ENCODE results near the gene ADRM1.

The ADRM1 gene

GRCh38 chr20:62269378-62269777 lies 33.4 kb upstream of the ADRM1 start:
- TF ChIP-seq POLR2A (IDR thresholded peaks at IDR 0.05; ENCODE audit: low read depth, low read length) = no peak
- no peak for FAIRE-seq
- no peak for DNase-seq (ENCODE audit: insufficient read length, low spot score)

- no peak for TF ChIP-seq POLR2A (IDR thresholded peaks at IDR 0.05; ENCODE audit: low read depth, low read length)
- FAIRE-seq = no peak
- no peak for DNase-seq (ENCODE audit: insufficient read length, low spot score)
Observed at GRCh38 chr20:62269871-62270270, 32.9 kb upstream of the ADRM1 start.

DNA sequence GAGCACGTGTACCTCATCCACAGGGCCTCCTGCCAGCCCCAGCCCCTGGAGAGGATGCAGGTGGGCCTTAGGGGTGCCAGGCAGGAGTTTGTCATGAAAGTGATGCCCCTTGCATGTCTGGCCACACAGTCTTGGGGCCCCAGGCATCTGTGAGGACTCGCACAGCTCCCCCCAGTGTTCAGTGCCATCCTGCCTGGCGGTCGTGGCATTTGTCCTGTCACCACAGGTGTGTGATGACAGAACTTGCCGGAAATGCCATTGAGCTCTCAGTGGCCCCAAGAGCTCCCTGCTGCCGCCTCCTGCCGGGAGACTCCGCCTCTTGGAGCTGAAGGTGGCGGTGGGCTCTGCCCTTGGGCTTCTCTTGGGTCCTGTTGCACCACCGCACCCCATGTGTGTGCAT lies 30.6 kb upstream of the ADRM1 start:
- DNase-seq (ENCODE audit: insufficient read length, low spot score) = no peak
- no peak for TF ChIP-seq POLR2A (IDR thresholded peaks at IDR 0.05; ENCODE audit: low read depth, low read length)
- no peak for FAIRE-seq

DNA sequence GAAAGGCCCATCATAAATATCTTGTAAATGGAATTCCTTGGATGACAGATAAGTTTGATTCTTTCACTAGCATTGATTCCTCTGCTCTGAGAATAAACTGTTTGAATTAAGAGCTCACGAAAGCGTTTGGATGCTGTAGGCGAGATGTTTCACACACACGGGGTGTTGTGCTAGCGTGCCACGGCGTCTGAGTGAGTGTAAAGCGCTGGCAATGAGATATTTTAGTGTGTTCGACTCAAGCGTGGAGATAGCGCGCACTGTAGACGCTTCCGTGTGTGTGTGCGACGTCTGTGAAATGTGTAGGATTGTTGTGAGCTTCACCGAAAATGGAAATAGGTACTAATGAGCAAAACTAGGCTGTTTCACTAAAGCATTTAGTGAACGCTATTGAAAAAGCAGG lies 29.4 kb upstream of the ADRM1 start:
- DNase-seq (ENCODE audit: insufficient read length, low spot score) (no peak), FAIRE-seq (no peak)
- no peak for TF ChIP-seq POLR2A (IDR thresholded peaks at IDR 0.05; ENCODE audit: low read depth, low read length)

DNA sequence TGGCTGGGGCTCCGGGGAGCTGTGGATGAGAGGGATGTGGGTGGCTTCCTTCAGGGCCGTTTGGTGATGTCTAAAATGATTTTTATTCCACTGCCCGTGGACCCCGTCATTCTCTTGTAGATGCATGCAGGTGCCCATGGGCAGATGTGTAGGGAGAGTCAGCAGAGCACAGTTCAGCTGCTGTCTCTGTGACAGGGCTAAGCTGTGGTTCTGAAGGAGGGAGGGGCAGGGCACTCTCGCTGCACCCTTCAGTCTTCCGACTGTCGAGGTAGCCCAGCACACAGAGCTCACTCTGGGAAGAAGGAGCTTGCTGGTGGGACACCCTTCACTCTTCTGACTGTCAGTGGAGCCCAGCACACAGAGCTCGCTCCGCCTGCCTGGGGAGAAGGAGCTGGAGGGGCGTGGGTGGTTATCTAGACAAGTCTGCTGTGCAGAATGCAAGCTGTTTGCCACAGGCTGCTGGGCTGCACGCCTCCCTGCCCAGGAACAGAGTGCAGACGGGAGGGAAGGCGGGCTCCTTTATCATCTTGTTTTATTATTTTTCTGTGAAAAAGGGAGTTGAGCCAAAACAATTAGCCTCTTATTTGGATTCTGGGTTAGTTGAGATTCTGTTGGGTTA lies 28.4 kb upstream of the ADRM1 start:
- no peak for FAIRE-seq
- DNase-seq (ENCODE audit: insufficient read length, low spot score) = no peak
- TF ChIP-seq POLR2A (IDR thresholded peaks at IDR 0.05; ENCODE audit: low read depth, low read length) = no peak

DNA sequence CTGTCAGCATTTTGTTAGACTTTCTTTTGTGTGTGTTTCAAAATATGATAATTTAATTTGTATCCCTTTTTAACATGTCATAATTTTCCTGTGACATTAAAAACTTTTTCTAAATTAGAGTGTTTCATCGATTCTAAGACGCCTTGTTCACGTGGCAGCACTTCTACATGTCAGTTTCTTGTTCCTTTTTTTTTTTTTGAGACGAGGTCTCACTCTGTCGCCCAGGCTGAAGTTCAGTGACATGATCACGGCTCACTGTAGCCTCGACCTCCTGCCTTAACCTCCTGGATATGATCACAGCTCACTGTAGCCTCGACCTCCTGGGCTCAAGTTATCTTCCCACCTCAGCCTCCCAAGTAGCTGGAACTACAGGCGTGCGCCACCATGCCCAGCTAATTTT lies 27.6 kb upstream of the ADRM1 start:
- FAIRE-seq (no peak), DNase-seq (ENCODE audit: insufficient read length, low spot score) (no peak)
- TF ChIP-seq POLR2A (IDR thresholded peaks at IDR 0.05; ENCODE audit: low read depth, low read length) = no peak

- TF ChIP-seq POLR2A (IDR thresholded peaks at IDR 0.05; ENCODE audit: low read depth, low read length) = no peak
- FAIRE-seq (no peak), DNase-seq (ENCODE audit: insufficient read length, low spot score) (no peak)
Observed at GRCh38 chr20:62276439-62276838, 26.4 kb upstream of the ADRM1 start.

DNA sequence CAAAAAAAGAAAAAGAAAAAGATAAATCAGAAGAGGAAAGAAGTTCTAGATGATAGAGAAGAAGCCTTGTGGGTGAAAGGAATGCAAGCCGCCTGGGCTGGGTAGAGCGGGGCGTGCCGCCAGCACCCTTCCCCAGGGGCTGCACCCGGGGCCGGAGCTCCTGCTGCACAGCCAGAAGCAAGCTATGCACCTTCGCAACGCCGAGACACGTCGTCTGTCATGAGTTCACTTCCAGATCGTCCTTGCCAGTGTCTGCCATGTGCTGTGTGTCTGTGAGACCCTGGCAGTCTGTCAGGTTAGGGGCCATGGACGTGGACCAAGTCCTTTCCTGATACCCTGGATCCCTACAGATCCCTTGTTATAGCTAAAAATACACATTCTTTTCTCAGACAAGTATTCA lies 25.5 kb upstream of the ADRM1 start:
- no peak for TF ChIP-seq POLR2A (IDR thresholded peaks at IDR 0.05; ENCODE audit: low read depth, low read length)
- FAIRE-seq (no peak), DNase-seq (ENCODE audit: insufficient read length, low spot score) (no peak)

DNA sequence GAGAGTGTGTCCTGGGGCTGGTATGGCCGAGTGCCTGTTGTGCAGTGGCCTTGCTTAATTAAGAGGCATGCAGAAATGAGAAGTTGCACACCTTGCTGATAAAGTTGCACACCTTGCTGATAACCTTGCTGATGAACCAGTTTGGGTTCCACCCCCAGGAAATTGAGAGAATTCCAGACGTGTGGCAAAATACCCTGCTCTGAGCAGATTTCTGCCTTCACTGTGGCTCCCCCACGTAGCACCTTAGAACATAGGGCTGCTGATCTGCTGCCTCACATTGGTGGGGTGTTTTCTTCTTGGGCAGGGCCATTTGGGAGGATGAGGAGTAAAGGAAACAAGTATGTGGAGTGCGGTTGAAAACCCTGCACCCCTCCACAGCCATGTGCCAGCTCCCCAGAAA lies 22.5 kb upstream of the ADRM1 start:
- no peak for FAIRE-seq
- no peak for TF ChIP-seq POLR2A (IDR thresholded peaks at IDR 0.05; ENCODE audit: low read depth, low read length)
- DNase-seq (ENCODE audit: insufficient read length, low spot score) = no peak

GRCh38 chr20:62281161-62281933 lies 21.4 kb upstream of the ADRM1 start:
- TF ChIP-seq POLR2A (IDR thresholded peaks at IDR 0.05; ENCODE audit: low read depth, low read length) = no peak
- DNase-seq (ENCODE audit: insufficient read length, low spot score) = no peak
- FAIRE-seq = no peak

- no peak for TF ChIP-seq POLR2A (IDR thresholded peaks at IDR 0.05; ENCODE audit: low read depth, low read length)
- no peak for DNase-seq (ENCODE audit: insufficient read length, low spot score)
- no peak for FAIRE-seq
Observed at GRCh38 chr20:62282103-62282502, 20.7 kb upstream of the ADRM1 start.

GRCh38 chr20:62282877-62283503 lies 19.8 kb upstream of the ADRM1 start:
- no peak for TF ChIP-seq POLR2A (IDR thresholded peaks at IDR 0.05; ENCODE audit: low read depth, low read length)
- FAIRE-seq (no peak), DNase-seq (ENCODE audit: insufficient read length, low spot score) (no peak)

DNA sequence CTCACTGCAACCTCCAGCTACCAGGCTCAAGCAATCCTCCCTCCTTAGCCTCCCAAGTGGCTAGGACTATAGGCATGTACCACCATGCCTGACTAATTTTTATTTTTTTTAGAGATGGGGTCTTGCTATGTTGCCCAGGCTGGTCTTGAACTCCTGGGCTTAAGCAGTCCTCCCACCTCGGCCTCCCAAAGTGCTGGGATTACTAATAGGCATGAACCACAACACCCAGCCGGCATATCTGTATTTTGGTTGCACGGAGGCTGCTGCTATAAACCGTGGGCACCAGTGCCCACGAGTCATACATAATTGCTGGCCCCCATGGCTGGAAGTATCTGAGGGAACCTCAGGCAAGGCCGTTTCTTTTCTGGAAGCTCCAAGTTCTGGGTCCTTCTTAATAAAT lies 18.3 kb upstream of the ADRM1 start:
- FAIRE-seq = no peak
- TF ChIP-seq POLR2A (IDR thresholded peaks at IDR 0.05; ENCODE audit: low read depth, low read length) = no peak
- DNase-seq (ENCODE audit: insufficient read length, low spot score) = no peak

DNA sequence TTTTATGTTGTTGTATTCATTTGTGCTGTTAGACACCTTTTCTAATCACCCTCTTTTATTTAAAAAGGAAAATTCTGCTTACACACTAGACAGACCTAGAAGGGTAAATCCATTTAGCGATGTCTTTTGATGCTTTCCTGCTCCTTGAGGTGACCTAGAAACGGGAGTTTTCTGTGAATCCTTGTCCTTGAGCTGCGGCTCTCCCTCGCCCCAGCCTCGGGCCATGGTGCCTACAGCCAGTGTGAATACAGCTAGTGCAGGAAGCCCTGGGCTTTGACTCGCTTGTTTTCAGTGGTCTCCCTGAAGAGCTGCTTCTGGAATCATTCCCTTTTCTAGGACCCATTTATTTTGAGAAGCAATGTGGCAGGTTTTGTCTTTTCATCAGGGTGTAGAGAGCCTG lies 17.6 kb upstream of the ADRM1 start:
- no peak for TF ChIP-seq POLR2A (IDR thresholded peaks at IDR 0.05; ENCODE audit: low read depth, low read length)
- DNase-seq (ENCODE audit: insufficient read length, low spot score) (no peak), FAIRE-seq (no peak)

- no peak for TF ChIP-seq POLR2A (IDR thresholded peaks at IDR 0.05; ENCODE audit: low read depth, low read length)
- FAIRE-seq (no peak), DNase-seq (ENCODE audit: insufficient read length, low spot score) (no peak)
Observed at GRCh38 chr20:62285722-62286121, 17.1 kb upstream of the ADRM1 start.

All from H54 (cell line).